Ascending aorta (tissue), 2 donors: ENCODE measurements around the gene ZBTB11. TPM values are rescaled to one million over a fixed set of nuclear protein-coding genes. Genes with fewer than 3 reads are reported as not detected.
"Not testable (repeated sequence)": the region's sequence is repeated elsewhere in the genome, so short reads cannot be mapped to it uniquely, and the experiment has no call there.

ENCODE experiments used
- DNase-seq, 2 donors: peaks; one replicate each; pipeline ENCODE4 v3.0.0-alpha.2; 2019; ENCODE audit warnings: low spot score in 2 of 2
- H3K27ac ChIP-seq, 2 donors: fragments of 200-600 bp; sonication (generic); one replicate each; pipeline ENCODE4 v1.5.1; 2016 to 2017; ENCODE audit warnings: mild to moderate bottlenecking in 1 of 2
- H3K27me3 ChIP-seq: fragments of 200-600 bp; sonication (generic); one replicate; pipeline ENCODE4 v1.5.1; 2017
- H3K36me3 ChIP-seq, 2 donors: fragments of 200-600 bp; sonication (generic); one replicate each; pipeline ENCODE4 v1.5.1; 2016
- H3K4me1 ChIP-seq, 2 donors: fragments of 200-600 bp; sonication (generic); one replicate each; pipeline ENCODE4 v1.5.1; 2016 to 2017; ENCODE audit warnings: mild to moderate bottlenecking in 1 of 2
- H3K4me3 ChIP-seq, 2 donors: fragments of 200-600 bp; sonication (generic); one replicate each; pipeline ENCODE4 v1.5.1; 2016 to 2017; ENCODE audit warnings: mild to moderate bottlenecking in 1 of 2
- H3K9me3 ChIP-seq, 2 donors: fragments of 200-600 bp; sonication (generic); one replicate each; pipeline ENCODE4 v1.5.1; 2016
- intact Hi-C: fragments of 100-400 bp; cut with DNase I; formaldehyde crosslinking; loops from one replicate; pipeline ENCODE4 v1.15.1; 2023
- total RNA-seq: library from RNA; depleted of rRNA; stranded (reverse); fragments of >200 nt; gene quantifications from one replicate; pipeline ENCODE4 v1.1.0, GENCODE V29; 2016
- TF ChIP-seq, protein P1 (sequence below), 3 experiments: fragments of 200-600 bp in 2 of 3; fragments of 450-650 bp in 1 of 3; sonication (generic) in 2 of 3; IDR thresholded peaks; one replicate each; pipeline ENCODE4 v1.5.1; 2016 to 2019; ENCODE audit warnings: antibody characterized with exemption in 3 of 3, mild to moderate bottlenecking in 1 of 3, moderate library complexity in 1 of 3

The ZBTB11 gene
- total RNA-seq, 1 donor from 2014 or later = 16.5 TPM

DNA sequence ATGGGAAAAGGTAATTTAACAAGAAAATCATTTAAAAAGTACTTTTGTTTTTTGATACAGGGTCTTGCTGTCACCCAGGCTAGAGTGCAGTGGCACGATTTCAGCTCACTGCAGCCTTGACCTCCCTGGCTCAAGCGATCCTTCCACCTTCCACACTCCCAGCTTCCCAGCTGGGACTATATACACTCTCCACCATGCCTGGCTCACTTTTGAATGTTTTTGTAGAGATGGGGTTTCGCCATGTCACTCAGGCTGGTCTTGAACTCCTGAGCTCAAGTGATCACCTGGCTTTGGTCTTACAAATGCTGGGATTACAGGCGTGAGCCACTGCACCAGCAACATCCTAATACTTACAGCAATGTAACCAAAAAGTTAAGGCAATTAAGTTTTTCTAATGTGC, 3.5 kb upstream of the ZBTB11 start:
- Histone ChIP-seq H3K4me3 (no peak overlapping the region), H3K27me3 (no peaks in the 10 kb centered on the region), H3K4me1 (peaks cover 16 to 27% of the 10 kb centered on the region in 2 donors), H3K9me3 (no peaks in the 10 kb centered on the region), H3K27ac (no peak overlapping the region), H3K36me3 (peaks cover 42 to 59% of the 10 kb centered on the region in 2 donors)
- no peak for DNase-seq
- intact Hi-C loops = no loop called here
- TF ChIP-seq, protein P1, sequence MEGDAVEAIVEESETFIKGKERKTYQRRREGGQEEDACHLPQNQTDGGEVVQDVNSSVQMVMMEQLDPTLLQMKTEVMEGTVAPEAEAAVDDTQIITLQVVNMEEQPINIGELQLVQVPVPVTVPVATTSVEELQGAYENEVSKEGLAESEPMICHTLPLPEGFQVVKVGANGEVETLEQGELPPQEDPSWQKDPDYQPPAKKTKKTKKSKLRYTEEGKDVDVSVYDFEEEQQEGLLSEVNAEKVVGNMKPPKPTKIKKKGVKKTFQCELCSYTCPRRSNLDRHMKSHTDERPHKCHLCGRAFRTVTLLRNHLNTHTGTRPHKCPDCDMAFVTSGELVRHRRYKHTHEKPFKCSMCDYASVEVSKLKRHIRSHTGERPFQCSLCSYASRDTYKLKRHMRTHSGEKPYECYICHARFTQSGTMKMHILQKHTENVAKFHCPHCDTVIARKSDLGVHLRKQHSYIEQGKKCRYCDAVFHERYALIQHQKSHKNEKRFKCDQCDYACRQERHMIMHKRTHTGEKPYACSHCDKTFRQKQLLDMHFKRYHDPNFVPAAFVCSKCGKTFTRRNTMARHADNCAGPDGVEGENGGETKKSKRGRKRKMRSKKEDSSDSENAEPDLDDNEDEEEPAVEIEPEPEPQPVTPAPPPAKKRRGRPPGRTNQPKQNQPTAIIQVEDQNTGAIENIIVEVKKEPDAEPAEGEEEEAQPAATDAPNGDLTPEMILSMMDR (IDR thresholded peaks at IDR 0.05) = no peak

DNA sequence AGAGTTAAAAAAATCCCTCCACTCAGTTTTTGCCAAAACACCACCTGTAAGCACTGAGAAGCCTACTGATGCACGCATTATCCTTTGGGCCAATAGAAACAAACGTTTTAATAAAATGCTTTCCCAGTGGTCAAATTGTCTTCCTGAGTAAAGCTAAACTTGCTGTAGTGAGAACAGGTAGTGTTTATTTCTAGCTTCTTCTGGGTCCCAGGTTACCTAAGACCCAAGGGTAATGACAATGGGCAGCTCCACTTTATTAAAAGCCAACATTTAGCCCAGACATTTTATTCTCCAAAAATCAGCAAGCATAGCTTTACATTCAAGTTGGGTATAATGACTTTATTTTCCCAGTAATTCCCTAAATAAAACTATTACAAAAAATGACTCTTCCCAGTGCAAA, 1.9 kb upstream of the ZBTB11 start:
- not testable (repeated sequence) for H3K4me3 ChIP-seq, DNase-seq, H3K9me3 ChIP-seq, H3K27me3 ChIP-seq, H3K27ac ChIP-seq
- peaks cover 37 to 43% of the 10 kb centered on the region in 2 donors for H3K36me3 ChIP-seq
- peaks cover 7 to 16% of the 10 kb centered on the region in 2 donors for H3K4me1 ChIP-seq
- intact Hi-C loops = loop anchor here (5.0 kb wide), 2 partner anchors 167 to 1187 kb away; partner anchors contain the start of genes SENP7 and TMEM45A

DNA sequence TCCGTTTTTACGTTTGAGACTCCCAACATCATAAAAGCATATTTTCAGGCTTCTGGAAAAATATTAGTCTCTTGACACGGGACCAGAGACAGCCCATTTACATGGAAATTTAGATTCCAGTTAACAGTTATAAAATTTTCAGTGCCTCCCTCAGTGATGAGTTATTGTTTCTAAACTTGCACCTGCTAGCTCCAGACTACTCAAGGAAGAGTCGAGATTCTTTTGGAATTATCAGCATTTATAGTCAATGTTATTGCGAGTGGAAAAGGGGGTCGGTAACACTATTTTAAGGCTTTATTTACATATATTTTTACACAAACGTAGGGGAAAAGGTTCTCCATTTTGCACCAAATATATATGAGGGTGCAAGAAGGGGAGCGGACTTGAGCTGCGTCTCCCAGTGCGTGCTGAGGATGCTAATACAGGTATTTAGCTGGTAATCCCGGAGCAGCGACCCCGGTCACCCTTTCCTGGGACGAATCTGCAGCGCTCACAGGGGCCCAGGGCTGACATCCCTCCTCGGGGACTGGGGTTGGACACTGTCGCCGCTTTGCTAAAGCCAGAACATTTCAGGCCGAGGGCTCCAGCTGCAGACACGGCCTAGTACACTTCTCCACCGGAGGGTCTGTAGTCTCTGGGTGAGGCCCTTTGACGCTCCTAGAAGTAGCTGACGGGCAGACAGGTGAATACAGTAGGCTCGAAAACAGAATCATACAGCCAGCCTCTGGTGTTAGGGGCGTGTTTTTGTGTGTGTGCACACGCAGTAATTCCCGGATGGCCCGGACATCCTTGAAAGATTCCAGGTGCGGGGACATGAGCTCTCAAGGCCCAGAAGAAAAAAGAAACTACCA, 729 bp upstream of the ZBTB11 start:
- Histone ChIP-seq H3K9me3 (no peaks in the 10 kb centered on the region), H3K27ac (peak overlapping the region; percentile 10 to 17), H3K4me3 (peak overlapping the region; percentile 43 to 94), H3K27me3 (no peaks in the 10 kb centered on the region), H3K36me3 (peaks cover 30 to 31% of the 10 kb centered on the region in 2 donors), H3K4me1 (peaks cover 5 to 12% of the 10 kb centered on the region in 2 donors)
- TF ChIP-seq, protein P1 (IDR thresholded peaks at IDR 0.05) = no peak
- intact Hi-C loops = loop anchor here (1.0 to 5.0 kb wide), 7 partner anchors 9 to 1277 kb away; partner anchors contain the start of genes LNP1, NFKBIZ, NXPE3 and RPL24
- no peak for DNase-seq

DNA sequence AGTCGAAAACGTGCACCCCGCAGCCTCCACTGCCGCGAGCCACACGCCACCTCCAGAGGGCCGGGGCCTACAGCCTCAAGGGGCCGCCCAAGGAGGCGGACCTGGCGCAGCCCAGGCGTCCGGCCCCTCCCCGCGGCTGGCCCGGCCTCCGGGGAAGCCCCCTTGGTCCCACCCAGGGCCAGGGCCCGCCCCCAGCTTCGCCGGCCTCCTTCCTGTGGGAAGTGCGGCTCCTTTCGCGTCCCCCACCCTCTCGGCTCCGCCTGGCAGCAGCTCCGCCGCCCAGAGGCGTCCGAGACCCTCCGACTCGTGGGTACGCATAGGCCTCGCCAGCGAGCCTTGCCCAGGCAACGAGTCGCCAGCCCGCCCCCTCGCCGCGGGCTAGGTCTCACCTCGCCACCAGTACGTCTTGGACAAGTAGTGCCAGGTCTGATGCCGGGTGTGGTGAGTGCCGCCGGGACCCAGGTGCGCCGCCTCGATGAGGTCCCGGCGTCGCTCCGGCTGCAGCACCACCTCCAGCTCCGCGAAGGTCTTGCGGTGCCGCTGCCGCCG, 642 bp downstream of the ZBTB11 start:
- TF ChIP-seq, protein P1 (IDR thresholded peaks at IDR 0.05) = peak in 1 of 3 experiments; percentile 12
- Histone ChIP-seq H3K9me3 (no peaks in the 10 kb centered on the region), H3K27ac (peak overlapping the region; percentile 93 to 95), H3K36me3 (peaks cover 18 to 20% of the 10 kb centered on the region in 2 donors), H3K4me3 (peak overlapping the region; percentile 94 to 95), H3K4me1 (peaks cover 5 to 12% of the 10 kb centered on the region in 2 donors), H3K27me3 (no peaks in the 10 kb centered on the region)
- peak; percentile 77 to 96 for DNase-seq
- intact Hi-C loops = loop anchor here (1.0 to 5.0 kb wide), 5 partner anchors 102 to 1275 kb away; partner anchors contain the start of genes LNP1, NXPE3, PCNP and SENP7

DNA sequence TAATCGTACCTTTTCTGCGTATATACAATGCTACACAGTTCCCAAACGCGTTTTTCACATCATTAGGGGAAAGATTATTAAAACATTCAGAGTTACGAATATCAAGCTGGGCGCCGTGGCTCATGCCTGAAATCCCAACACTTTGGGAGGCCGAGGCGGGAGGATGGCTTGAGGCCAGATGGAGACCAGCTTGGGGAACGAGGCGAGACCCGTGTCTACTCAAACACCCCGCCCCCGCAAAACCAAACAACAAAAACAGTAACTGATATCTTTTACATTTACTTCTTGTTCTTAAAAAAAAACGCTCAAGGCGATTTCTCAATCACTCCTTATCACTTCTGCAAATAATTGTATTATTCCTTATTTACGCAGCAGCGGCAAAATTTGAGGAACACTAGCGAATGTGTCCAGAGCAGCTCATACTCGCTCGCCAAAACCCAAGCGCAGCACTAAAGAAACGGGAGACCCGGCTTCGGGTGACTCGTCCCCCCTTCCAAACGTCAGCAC, 1.2 kb downstream of the ZBTB11 start:
- TF ChIP-seq, protein P1 (IDR thresholded peaks at IDR 0.05) = no peak
- H3K27ac ChIP-seq = peak overlapping the region; percentile 93 to 95

More for the DNA sequence above, 1.2 kb downstream of the ZBTB11 start:
- peaks cover 5 to 12% of the 10 kb centered on the region in 2 donors for H3K4me1 ChIP-seq
- H3K27me3 ChIP-seq = no peaks in the 10 kb centered on the region
- H3K36me3 ChIP-seq = peaks cover 15 to 17% of the 10 kb centered on the region in 2 donors
- H3K9me3 ChIP-seq = no peaks in the 10 kb centered on the region
- peak in 1 of 2 donors; percentile 72 for DNase-seq
- H3K4me3 ChIP-seq = peak overlapping the region; percentile 94 to 95
- intact Hi-C loops = loop anchor here (1.0 to 5.0 kb wide), 5 partner anchors 101 to 1275 kb away; partner anchors contain the start of genes LNP1, NXPE3, PCNP and SENP7
